Progenitor cell of endocrine pancreas (in vitro differentiated cells): Measurements from ENCODE around the gene ALDH1A3. TPM values are rescaled to one million over a fixed set of nuclear protein-coding genes. Genes with fewer than 3 reads are reported as not detected.

ENCODE experiments used
- DNase-seq: peaks from one replicate; pipeline ENCODE4 v3.0.0; 2021; ENCODE audit warnings: low spot score; ENCODE audit not compliant: unreplicated experiment
- H3K27ac Mint-ChIP-seq: 2 replicates; pipeline ENCODE4 v1.8.0; 2021; ENCODE audit warnings: mild to moderate bottlenecking, moderate library complexity, mixed read lengths
- H3K27me3 Mint-ChIP-seq: 2 replicates; pipeline ENCODE4 v1.8.0; 2021; ENCODE audit warnings: mixed read lengths
- H3K36me3 Mint-ChIP-seq: 2 replicates; pipeline ENCODE4 v1.8.0; 2022; ENCODE audit warnings: mixed read lengths; ENCODE audit not compliant: insufficient read depth
- H3K4me1 Mint-ChIP-seq: 2 replicates; pipeline ENCODE4 v1.8.0; 2021; ENCODE audit warnings: low read depth, mixed read lengths
- H3K4me3 Mint-ChIP-seq: 2 replicates; pipeline ENCODE4 v1.8.0; 2021; ENCODE audit warnings: low read depth, mild to moderate bottlenecking, moderate library complexity, mixed read lengths
- H3K9me3 Mint-ChIP-seq: 2 replicates; pipeline ENCODE4 v1.8.0; 2021; ENCODE audit warnings: low read depth, mixed read lengths
- CTCF ChIP-seq: fragments of 200-600 bp; sonication (generic); IDR thresholded peaks from one replicate; pipeline ENCODE4 v1.5.0; 2021; ENCODE audit warnings: antibody characterized with exemption, mild to moderate bottlenecking; ENCODE audit not compliant: unreplicated experiment
- total RNA-seq: library from RNA; stranded (reverse); gene quantifications from 2 replicates; pipeline ENCODE4 v1.2.1, GENCODE V29; 2021

Gene ALDH1A3
- total RNA-seq, 1 donor from 2014 or later, result 0.41 TPM

GRCh38 chr15:100898152-100898490 lies 18.5 kb downstream of the ALDH1A3 start:
- Mint-ChIP-seq H3K4me3 (no peak overlapping the region), H3K4me1 (no peaks in the 10 kb centered on the region), H3K36me3 (no peaks in the 10 kb centered on the region), H3K27me3 (peaks cover 33% of the 10 kb centered on the region), H3K27ac (no peak overlapping the region), H3K9me3 (no peaks in the 10 kb centered on the region)
- no peak for DNase-seq
- TF ChIP-seq CTCF, result no peak

- no peaks in the 10 kb centered on the region for H3K36me3 Mint-ChIP-seq
- H3K27me3 Mint-ChIP-seq, result peaks cover 27% of the 10 kb centered on the region
- H3K4me3 Mint-ChIP-seq, result no peak overlapping the region
- no peaks in the 10 kb centered on the region for H3K9me3 Mint-ChIP-seq
- TF ChIP-seq CTCF, result no peak
- DNase-seq, result no peak
- H3K4me1 Mint-ChIP-seq, result no peaks in the 10 kb centered on the region
- no peak overlapping the region for H3K27ac Mint-ChIP-seq
These were observed 19.2 kb downstream of the ALDH1A3 start for GRCh38 chr15:100898661-100899462.

DNA sequence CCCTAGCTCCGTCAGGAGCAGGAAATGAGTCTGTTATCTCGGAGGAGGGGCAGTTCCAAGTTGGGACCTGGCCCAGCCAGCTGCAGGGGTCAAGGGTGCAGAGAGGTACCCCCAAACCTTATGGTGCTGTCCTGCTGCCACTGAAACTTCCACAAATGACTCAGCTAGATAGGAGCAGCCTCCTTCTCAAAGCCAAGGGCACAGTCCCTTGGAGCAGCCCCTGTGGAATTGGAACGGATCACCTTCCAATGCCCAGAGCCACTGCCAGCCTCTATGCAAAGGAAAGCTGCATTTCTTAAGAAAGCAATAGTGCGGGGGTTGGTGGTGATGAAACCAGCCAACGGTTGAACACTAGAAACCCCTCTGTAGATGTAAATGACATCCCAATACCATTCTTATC lies 20.0 kb downstream of the ALDH1A3 start:
- no peaks in the 10 kb centered on the region for H3K9me3 Mint-ChIP-seq
- no peak overlapping the region for H3K4me3 Mint-ChIP-seq
- TF ChIP-seq CTCF, result no peak
- no peaks in the 10 kb centered on the region for H3K4me1 Mint-ChIP-seq
- H3K27ac Mint-ChIP-seq, result no peak overlapping the region
- DNase-seq, result no peak
- peaks cover 23% of the 10 kb centered on the region for H3K27me3 Mint-ChIP-seq
- no peaks in the 10 kb centered on the region for H3K36me3 Mint-ChIP-seq

DNA sequence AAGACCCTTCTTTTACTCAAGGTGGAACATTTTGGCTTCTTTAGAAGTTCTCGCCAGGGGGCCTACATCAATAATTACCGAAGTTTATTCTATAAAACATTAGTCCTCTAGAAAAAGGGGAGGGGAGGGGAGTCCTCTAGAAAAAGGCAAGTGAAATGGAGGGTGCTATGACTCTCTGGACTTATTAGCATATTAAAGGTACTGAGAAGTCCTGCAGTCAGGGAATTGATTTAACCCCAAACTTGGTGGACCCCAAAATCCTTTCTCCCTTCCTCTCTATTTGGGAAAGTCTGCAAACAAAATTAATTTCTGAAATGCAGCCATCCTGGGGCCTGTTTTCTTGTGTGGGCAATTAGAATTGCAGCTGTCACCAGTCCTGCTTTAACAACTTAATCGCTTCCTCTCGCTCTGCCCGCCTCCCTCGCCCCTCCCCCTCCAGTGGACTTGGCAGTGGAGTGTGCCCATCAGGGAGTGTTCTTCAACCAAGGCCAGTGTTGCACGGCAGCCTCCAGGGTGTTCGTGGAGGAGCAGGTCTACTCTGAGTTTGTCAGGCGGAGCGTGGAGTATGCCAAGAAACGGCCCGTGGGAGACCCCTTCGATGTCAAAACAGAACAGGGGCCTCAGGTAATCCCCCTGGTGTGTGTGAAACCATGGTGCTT lies 20.6 kb downstream of the ALDH1A3 start:
- DNase-seq, result no peak
- peaks cover 20% of the 10 kb centered on the region for H3K27me3 Mint-ChIP-seq
- no peaks in the 10 kb centered on the region for H3K9me3 Mint-ChIP-seq
- no peaks in the 10 kb centered on the region for H3K4me1 Mint-ChIP-seq
- TF ChIP-seq CTCF, result no peak
- H3K27ac Mint-ChIP-seq, result no peak overlapping the region
- H3K4me3 Mint-ChIP-seq, result no peak overlapping the region
- no peaks in the 10 kb centered on the region for H3K36me3 Mint-ChIP-seq

DNA sequence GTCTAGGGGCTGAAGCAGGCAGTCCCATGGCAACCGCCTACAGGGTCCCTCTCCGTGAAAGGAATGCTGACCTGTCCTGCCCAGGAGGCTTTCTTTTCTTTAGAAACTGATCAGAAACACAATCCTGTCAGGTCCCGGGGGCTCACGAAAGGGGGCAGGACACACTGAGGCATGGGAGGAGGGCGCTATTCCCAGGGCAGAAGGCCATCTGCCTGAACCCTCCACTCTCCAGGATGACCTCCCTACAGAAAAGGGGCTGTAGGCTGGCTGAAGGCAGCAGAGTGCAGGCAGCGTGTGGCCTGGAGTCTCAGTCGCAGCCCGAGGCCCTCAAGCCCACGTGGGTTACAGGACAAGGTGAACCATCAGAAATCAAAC lies 21.2 kb downstream of the ALDH1A3 start:
- Mint-ChIP-seq H3K27me3 (peaks cover 22% of the 10 kb centered on the region), H3K9me3 (no peaks in the 10 kb centered on the region), H3K27ac (no peak overlapping the region), H3K4me3 (no peak overlapping the region), H3K36me3 (no peaks in the 10 kb centered on the region), H3K4me1 (no peaks in the 10 kb centered on the region)
- no peak for DNase-seq
- TF ChIP-seq CTCF, result no peak
